Neural cell (in vitro differentiated cells): ENCODE measurements around the gene FGD5. TPM values are rescaled to one million over a fixed set of nuclear protein-coding genes. Genes with fewer than 3 reads are reported as not detected.

ENCODE experiments used
- H2AFZ ChIP-seq: fragments of 200-600, 300-800 bp; sonication (generic), shearing (Covaris generic); 2 replicates; pipeline ENCODE4 v1.6.0; 2014; ENCODE audit warnings: low read depth, mild to moderate bottlenecking, antibody characterized with exemption, low read length, moderate library complexity
- H3F3A ChIP-seq: fragments of 200-600 bp; shearing (Covaris generic); 2 replicates; pipeline ENCODE4 v1.6.1; 2016; ENCODE audit warnings: mild to moderate bottlenecking, moderate library complexity, mixed read lengths, antibody characterized with exemption, low read length; ENCODE audit not compliant: insufficient read depth, poor library complexity, severe bottlenecking
- H3K27ac ChIP-seq: fragments of 200-600, 300-800 bp; sonication (generic), shearing (Covaris generic); 2 replicates; pipeline ENCODE4 v1.5.1; 2014; ENCODE audit warnings: mild to moderate bottlenecking, low read length, moderate library complexity
- H3K27me3 ChIP-seq: fragments of 300-800, 200-600 bp; sonication (generic), shearing (Covaris generic); 2 replicates; pipeline ENCODE4 v1.6.0; 2014; ENCODE audit warnings: mild to moderate bottlenecking, low read depth, low read length, moderate library complexity; ENCODE audit not compliant: insufficient read depth
- H3K36me3 ChIP-seq: fragments of 300-800, 200-600 bp; sonication (generic), shearing (Covaris generic); 2 replicates; pipeline ENCODE4 v1.5.1; 2014; ENCODE audit warnings: mild to moderate bottlenecking, antibody characterized with exemption, low read length, moderate library complexity; ENCODE audit not compliant: insufficient read depth
- H3K4me2 ChIP-seq: fragments of 300-800, 200-600 bp; sonication (generic), shearing (Covaris generic); 2 replicates; pipeline ENCODE4 v1.6.0; 2014; ENCODE audit warnings: mild to moderate bottlenecking, low read length
- H3K4me3 ChIP-seq: fragments of 300-800, 200-600 bp; sonication (generic), shearing (Covaris generic); 2 replicates; pipeline ENCODE4 v1.5.1; 2014; ENCODE audit warnings: mild to moderate bottlenecking, low read length, moderate library complexity
- H3K79me2 ChIP-seq: fragments of 200-600 bp; shearing (Covaris generic); replicated peaks from 2 replicates; pipeline ENCODE4 v1.6.0; 2014; ENCODE audit warnings: mild to moderate bottlenecking, low read length, moderate library complexity; ENCODE audit not compliant: insufficient read depth
- H3K9ac ChIP-seq: fragments of 300-800, 200-600 bp; sonication (generic), shearing (Covaris generic); 2 replicates; pipeline ENCODE4 v1.6.1; 2016; ENCODE audit warnings: mild to moderate bottlenecking, low read length, mixed read lengths
- H3K9me2 ChIP-seq: fragments of 200-600 bp; shearing (Covaris generic); 2 replicates; pipeline ENCODE4 v1.6.1; 2016; ENCODE audit warnings: mild to moderate bottlenecking, low read length, mixed read lengths; ENCODE audit not compliant: insufficient read depth
- H3K9me3 ChIP-seq: fragments of 200-600, 300-800 bp; sonication (generic), shearing (Covaris generic); 2 replicates; pipeline ENCODE4 v1.6.1; 2016; ENCODE audit warnings: mild to moderate bottlenecking, mixed run types, low read length, moderate library complexity, mixed read lengths
- H4K20me1 ChIP-seq: fragments of 200-600 bp; shearing (Covaris generic); 2 replicates; pipeline ENCODE4 v1.6.1; 2016; ENCODE audit warnings: mild to moderate bottlenecking, mixed run types; ENCODE audit not compliant: insufficient read depth
- CTCF ChIP-seq: fragments of 450-650 bp; IDR thresholded peaks from 2 replicates; pipeline ENCODE4 v1.5.1; 2014; ENCODE audit warnings: antibody characterized with exemption, mild to moderate bottlenecking, moderate library complexity; ENCODE audit not compliant: poor library complexity, severe bottlenecking
- EP300 ChIP-seq: fragments of 450-650 bp; conservative IDR thresholded peaks from 2 replicates; pipeline ENCODE4 v1.6.1; 2014; ENCODE audit warnings: antibody characterized with exemption, mild to moderate bottlenecking, moderate library complexity; ENCODE audit not compliant: poor library complexity, severe bottlenecking
- EZH2 ChIP-seq: fragments of 200-600, 300-800 bp; shearing (Covaris generic), sonication (generic); IDR thresholded peaks from 2 replicates; pipeline ENCODE4 v1.6.1; 2014; ENCODE audit warnings: antibody characterized with exemption, low read length, borderline replicate concordance, mild to moderate bottlenecking; ENCODE audit not compliant: insufficient read depth, poor library complexity, severe bottlenecking
- MXI1 ChIP-seq: fragments of 450-650 bp; conservative IDR thresholded peaks from 2 replicates; pipeline ENCODE4 v1.6.1; 2014; ENCODE audit warnings: antibody characterized with exemption, mild to moderate bottlenecking; ENCODE audit not compliant: poor library complexity, severe bottlenecking
- POLR2AphosphoS5 ChIP-seq: IDR thresholded peaks from 2 replicates; pipeline ENCODE4 v1.6.1; 2012
- RAD21 ChIP-seq: fragments of 450-650 bp; conservative IDR thresholded peaks from 2 replicates; pipeline ENCODE4 v1.6.1; 2014; ENCODE audit warnings: antibody characterized with exemption, mild to moderate bottlenecking, moderate library complexity
- REST ChIP-seq: IDR thresholded peaks from 2 replicates; pipeline ENCODE4 v1.6.1; 2012; ENCODE audit warnings: borderline replicate concordance
- SMC3 ChIP-seq: fragments of 450-650 bp; conservative IDR thresholded peaks from 2 replicates; pipeline ENCODE4 v1.6.1; 2014; ENCODE audit warnings: antibody characterized with exemption, mild to moderate bottlenecking, moderate library complexity; ENCODE audit not compliant: poor library complexity
- TAF1 ChIP-seq: IDR thresholded peaks from 2 replicates; pipeline ENCODE4 v1.6.1; 2012; ENCODE audit warnings: low read depth
- polyA plus RNA-seq: library from polyadenylated mRNA; depleted of rRNA; stranded (reverse); fragments of >200 nt; gene quantifications from 2 replicates; pipeline ENCODE4 v1.2.3, GENCODE V29; 2014

Gene FGD5
- polyA plus RNA-seq, 1 donor from 2014 or later: not detected

GRCh38 chr3:14959359-14959943 lies 140.7 kb downstream of the FGD5 start:
- peaks cover 9% of the 10 kb centered on the region for H3K36me3 ChIP-seq
- H3K9me3 ChIP-seq: no peaks in the 10 kb centered on the region
- no peak overlapping the region for H2AFZ ChIP-seq
- no peak overlapping the region for H3K27ac ChIP-seq
- no peaks in the 10 kb centered on the region for H3K9me2 ChIP-seq
- no peak overlapping the region for H3K4me2 ChIP-seq
- no peak for TF ChIP-seq TAF1
- no peak for TF ChIP-seq SMC3
- TF ChIP-seq MXI1: no peak
- TF ChIP-seq CTCF: no peak
- no peak for TF ChIP-seq EZH2
- TF ChIP-seq EP300: no peak
- TF ChIP-seq RAD21: no peak
- TF ChIP-seq POLR2AphosphoS5: no peak
- TF ChIP-seq REST: no peak
- H3K9ac ChIP-seq: no peak overlapping the region
- no peaks in the 10 kb centered on the region for H4K20me1 ChIP-seq
- H3K4me3 ChIP-seq: no peak overlapping the region
- H3F3A ChIP-seq: no peaks in the 10 kb centered on the region
- no peaks in the 10 kb centered on the region for H3K27me3 ChIP-seq
- peaks cover 18% of the 10 kb centered on the region for H3K79me2 ChIP-seq

- no peak for TF ChIP-seq CTCF
- no peak for TF ChIP-seq EZH2
- no peak for TF ChIP-seq EP300
- no peak for TF ChIP-seq TAF1
- no peak for TF ChIP-seq POLR2AphosphoS5
- TF ChIP-seq RAD21: no peak
- TF ChIP-seq SMC3: no peak
- no peak for TF ChIP-seq MXI1
- no peak for TF ChIP-seq REST
- peaks cover 10% of the 10 kb centered on the region for H3K79me2 ChIP-seq
Measured at GRCh38 chr3:14962762-14963161, 144.0 kb downstream of the FGD5 start.

More at GRCh38 chr3:14962762-14963161, 144.0 kb downstream of the FGD5 start:
- Histone ChIP-seq H3K36me3 (peaks cover 9% of the 10 kb centered on the region), H3K27me3 (no peaks in the 10 kb centered on the region), H3K9me2 (no peaks in the 10 kb centered on the region), H3K27ac (no peak overlapping the region), H3F3A (no peaks in the 10 kb centered on the region), H3K4me2 (no peak overlapping the region), H2AFZ (no peak overlapping the region), H3K9ac (no peak overlapping the region), H3K4me3 (no peak overlapping the region), H3K9me3 (peaks cover 4% of the 10 kb centered on the region), H4K20me1 (no peaks in the 10 kb centered on the region)
